Measurements from ENCODE around the gene MAP3K2.

DNA sequence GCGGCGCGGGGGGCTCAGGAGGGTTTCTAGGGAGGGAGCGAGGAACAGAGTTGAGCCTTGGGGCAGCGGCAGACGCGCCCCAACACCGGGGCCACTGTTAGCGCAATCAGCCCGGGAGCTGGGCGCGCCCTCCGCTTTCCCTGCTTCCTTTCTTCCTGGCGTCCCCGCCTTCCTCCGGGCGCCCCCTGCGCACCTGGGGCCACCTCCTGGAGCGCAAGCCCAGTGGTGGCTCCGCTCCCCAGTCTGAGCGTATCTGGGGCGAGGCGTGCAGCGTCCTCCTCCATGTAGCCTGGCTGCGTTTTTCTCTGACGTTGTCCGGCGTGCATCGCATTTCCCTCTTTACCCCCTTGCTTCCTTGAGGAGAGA, 35.7 kb upstream of the MAP3K2 start:
- TF ChIP-seq POLR2AphosphoS5 (IDR thresholded peaks at IDR 0.05; ENCODE audit: low read depth, low read length) (no peak), POLR2A (IDR thresholded peaks at IDR 0.05; ENCODE audit: control extremely low read depth in 1 of 2, low read depth in 2 of 2, low read length in 2 of 2) (no peak), NANOG (IDR thresholded peaks at IDR 0.05; ENCODE audit: insufficient read depth, low read depth, low read length, poor library complexity, severe bottlenecking) (no peak), SP4 (IDR thresholded peaks at IDR 0.05; ENCODE audit: low read length) (no peak)
- TF ChIP-seq, protein P1, sequence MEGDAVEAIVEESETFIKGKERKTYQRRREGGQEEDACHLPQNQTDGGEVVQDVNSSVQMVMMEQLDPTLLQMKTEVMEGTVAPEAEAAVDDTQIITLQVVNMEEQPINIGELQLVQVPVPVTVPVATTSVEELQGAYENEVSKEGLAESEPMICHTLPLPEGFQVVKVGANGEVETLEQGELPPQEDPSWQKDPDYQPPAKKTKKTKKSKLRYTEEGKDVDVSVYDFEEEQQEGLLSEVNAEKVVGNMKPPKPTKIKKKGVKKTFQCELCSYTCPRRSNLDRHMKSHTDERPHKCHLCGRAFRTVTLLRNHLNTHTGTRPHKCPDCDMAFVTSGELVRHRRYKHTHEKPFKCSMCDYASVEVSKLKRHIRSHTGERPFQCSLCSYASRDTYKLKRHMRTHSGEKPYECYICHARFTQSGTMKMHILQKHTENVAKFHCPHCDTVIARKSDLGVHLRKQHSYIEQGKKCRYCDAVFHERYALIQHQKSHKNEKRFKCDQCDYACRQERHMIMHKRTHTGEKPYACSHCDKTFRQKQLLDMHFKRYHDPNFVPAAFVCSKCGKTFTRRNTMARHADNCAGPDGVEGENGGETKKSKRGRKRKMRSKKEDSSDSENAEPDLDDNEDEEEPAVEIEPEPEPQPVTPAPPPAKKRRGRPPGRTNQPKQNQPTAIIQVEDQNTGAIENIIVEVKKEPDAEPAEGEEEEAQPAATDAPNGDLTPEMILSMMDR (IDR thresholded peaks at IDR 0.05; ENCODE audit: control extremely low read depth in 1 of 3, insufficient read depth in 1 of 3, low read depth in 1 of 3, low read length in 3 of 3): no peak
- TF ChIP-seq, protein P2, sequence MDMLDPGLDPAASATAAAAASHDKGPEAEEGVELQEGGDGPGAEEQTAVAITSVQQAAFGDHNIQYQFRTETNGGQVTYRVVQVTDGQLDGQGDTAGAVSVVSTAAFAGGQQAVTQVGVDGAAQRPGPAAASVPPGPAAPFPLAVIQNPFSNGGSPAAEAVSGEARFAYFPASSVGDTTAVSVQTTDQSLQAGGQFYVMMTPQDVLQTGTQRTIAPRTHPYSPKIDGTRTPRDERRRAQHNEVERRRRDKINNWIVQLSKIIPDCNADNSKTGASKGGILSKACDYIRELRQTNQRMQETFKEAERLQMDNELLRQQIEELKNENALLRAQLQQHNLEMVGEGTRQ (IDR thresholded peaks at IDR 0.05; ENCODE audit: low read length): no peak
- TF ChIP-seq, protein P3, sequence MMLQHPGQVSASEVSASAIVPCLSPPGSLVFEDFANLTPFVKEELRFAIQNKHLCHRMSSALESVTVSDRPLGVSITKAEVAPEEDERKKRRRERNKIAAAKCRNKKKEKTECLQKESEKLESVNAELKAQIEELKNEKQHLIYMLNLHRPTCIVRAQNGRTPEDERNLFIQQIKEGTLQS (IDR thresholded peaks at IDR 0.05; ENCODE audit: insufficient read depth, low read depth, low read length): no peak
